ENCODE measurements around the gene NEURL3.
A peak's percentile ranks its signal among the peaks of the same experiment; 100 is the strongest.
"Not testable (repeated sequence)": the region's sequence is repeated elsewhere in the genome, so short reads cannot be mapped to it uniquely, and the experiment has no call there.

NEURL3 gene

DNA sequence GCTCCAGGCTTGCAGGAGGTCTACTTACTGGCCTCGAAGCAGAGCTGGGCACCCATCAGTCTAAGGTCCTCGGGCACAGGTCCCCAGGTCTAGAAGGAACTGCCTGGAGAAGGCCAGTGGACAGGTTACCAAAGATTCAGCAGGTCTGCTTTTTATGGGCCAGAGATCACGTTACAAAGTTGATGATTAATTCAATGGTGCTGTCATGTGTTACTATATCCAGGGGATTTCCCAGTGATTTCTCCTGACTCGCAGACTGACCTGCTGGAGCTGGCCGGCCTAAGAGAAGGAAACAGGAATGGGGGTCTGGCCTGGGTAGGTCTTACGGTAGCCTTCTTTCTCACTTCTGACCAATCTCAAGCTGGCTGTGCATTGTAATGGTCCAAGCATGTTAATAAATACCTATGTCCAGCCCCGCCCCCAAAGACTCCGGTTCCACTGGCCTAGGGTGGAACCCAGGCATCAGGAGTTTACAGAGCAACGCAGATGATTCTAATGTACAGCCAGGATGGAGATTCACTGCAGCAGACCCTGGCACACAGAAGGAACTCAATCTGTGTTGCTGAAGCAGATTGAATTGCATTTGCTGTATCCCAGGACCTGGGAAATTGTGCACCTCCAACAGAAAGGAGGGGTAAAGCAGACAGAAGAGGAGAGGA is at the start of gene NEURL3:
Gene NEURL3, minus strand, starts transcription at position 127 of the 659 bp plus-strand sequence. Its CDS starts 71 bp downstream, at position 56.
- no peak for DNase-seq (ENCODE audit: low spot score)

DNA sequence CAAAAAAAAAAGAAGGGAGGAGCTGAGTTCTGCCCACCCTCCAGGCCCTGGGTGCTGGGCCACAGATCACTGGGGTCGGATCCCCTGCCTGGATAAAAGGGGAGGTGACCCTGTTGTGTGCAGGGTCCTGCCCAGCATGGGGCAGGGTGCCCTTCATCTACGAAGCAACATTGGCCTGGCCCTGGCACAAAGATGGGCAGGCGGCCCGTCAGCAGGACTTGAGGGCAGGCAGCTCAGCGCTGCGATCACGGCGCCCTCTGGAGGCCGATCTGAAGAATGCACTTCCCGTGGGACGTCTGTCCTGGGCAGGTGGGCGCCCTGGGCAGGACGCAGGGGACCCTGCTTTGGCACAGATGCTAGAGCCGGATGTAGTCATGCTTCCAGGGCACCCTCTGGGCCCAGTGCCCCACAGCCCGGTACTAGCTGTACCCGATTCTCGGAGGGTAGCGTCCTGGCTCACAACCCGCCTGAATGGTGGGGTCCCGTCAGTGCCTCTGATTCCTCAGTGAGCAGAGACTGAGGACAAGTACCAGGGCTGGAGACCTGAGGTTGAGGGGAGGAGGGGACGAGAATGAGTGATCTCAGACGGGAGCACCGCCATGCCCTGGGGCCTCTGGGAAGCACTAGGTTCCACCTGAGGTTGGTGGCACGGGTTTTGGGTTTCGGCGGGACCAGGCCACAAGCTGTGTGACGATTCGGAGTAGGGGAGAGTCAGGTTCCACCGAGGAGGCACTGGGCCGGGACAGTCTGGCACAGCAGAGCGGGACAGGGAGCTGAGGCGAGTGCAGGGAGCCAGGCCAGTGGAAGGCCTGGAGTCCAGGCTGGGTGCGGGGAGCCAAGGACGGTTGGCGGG is 49.4 kb upstream of the NEURL3 start:
- peak; percentile 90 for DNase-seq (ENCODE audit: low spot score)

- DNase-seq (ENCODE audit: low spot score) = not testable (repeated sequence)
Measured at GRCh38 chr2:96553957-96554292, 48.8 kb upstream of the NEURL3 start.

DNA sequence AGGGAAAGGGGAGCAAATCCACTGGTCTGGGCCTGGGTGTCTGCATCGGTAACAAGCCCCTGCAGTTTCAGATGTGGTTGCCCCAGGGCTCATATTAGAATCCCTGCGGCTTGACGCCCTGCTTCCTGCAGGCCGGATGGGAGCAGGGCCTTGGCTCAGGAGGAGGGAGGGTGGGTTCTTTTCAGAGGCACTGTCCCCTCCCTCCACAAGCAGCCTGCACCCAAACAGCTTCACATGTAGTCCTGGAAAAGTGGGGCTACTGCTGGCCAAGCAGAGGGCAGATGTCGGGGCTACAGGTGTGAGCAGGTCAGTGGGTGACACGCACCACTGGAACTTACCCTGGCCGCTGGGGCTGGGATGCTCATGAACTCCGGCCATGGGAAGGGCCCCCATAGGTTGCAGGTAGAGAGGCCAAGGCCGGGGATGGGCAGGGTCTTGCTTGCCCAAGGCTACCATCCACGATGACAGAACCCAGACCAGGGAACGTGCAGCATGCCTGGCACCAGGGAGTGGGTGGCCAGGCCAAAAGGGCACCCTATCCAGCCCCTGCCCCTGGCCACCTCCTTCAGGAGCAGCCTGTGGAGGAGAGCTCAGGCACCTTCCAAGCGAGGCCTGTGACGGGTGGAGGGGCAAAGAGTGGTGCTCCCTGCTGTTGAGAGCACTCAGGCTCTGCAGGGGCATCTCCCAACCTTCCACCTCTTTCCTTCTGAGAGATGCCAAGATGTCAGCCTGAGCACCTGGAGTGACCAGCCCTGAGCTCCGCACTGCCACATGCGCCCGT is 48.2 kb upstream of the NEURL3 start:
- no peak for DNase-seq (ENCODE audit: low spot score)

- no peak for DNase-seq (ENCODE audit: low spot score)
Measured at GRCh38 chr2:96552315-96553175, 47.4 kb upstream of the NEURL3 start.

DNA sequence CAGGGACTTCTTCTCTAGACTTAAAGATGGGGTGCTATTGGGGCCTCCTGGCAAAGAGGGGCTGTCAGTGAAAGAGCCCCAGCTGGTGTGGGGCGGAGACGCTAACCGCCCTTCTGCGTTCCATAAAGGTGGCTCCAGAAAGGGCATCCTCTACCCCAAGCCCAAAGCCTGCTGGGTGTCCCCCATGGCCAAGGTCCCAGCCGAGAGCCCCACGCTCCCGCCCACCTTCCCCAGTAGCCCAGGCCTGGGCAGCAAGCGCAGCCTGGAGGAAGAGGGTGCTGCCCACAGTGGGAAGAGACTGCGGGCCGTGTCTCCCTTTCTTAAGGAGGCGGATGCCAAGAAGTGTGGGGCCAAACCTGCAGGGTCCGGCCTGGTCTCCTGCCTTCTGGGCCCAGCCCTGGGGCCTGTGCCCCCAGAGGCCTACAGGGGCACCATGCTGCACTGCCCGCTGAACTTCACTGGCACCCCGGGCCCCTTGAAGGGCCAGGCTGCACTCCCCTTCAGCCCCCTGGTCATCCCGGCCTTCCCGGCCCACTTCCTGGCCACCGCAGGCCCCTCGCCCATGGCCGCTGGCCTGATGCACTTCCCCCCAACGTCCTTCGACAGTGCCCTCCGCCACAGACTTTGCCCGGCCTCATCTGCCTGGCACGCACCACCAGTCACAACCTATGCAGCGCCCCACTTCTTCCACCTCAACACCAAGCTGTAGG is 46.6 kb upstream of the NEURL3 start:
- no peak for DNase-seq (ENCODE audit: low spot score)

DNA sequence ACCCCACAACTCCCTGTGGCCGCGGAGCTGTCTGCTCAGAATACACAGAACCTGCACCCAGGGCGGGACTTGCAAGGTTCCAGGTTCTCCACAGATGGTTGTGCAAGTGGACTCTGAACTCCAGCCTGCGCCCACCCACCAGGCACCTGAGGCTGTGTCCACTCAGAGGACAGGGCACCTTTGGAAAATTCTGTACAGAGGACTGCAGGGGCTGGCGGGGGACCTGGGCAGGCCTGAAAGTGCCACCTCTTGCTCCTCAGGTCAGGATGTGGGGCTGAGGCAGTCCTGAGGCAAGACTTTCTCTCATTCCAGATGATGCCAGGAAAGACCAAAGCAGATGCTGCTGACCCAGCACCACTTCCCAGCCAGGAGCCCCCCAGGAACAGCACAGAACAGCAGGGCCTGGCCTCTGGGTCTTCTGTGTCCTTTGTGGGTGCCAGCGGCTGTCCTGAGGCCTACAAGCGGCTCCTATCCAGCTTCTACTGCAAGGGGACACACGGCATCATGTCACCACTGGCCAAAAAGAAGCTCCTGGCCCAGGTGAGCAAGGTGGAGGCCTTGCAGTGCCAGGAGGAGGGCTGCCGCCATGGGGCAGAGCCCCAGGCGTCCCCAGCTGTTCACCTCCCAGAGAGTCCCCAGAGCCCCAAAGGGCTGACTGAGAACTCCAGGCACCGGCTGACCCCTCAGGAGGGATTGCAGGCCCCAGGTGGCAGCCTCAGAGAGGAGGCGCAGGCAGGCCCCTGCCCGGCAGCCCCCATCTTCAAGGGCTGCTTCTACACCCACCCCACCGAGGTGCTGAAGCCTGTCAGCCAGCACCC is 45.8 kb upstream of the NEURL3 start:
- DNase-seq (ENCODE audit: low spot score) = no peak

DNA sequence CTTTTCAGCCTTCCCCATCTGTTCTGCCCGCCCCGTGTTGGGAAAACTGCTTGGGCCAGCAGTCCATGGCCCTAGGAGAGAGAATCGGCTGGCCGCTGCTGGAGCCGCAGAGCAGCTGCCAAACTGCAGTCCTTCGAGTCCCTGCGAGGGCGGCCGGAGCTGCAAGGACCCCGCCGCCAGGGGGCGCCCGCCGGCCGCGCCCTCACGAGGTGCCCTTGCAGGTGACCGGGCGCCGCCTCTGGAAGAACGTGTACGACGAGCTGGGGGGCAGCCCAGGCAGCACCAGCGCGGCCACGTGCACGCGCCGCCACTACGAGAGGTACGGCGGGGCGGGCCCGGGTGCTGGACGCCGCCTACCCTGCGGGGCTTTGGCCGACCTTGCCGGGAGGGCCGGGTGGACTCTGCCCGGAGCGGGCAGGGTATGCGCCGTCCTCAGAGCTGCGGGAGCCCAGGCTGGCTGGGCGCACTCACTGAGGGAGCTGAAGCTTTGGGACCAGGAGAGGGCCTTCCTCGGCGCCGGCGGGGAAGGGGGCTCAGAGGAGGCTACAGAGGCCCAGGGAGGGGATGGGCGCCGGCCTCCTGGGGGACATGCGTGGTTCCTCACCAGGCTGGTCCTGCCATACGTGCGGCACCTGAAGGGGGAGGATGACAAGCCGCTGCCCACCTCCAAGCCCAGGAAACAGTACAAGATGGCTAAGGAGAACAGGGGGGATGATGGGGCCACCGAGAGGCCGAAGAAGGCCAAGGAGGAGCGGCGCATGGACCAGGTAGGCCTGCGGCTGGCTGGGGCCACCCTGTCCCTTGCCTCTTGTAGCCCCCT is 45.0 kb upstream of the NEURL3 start:
- DNase-seq (ENCODE audit: low spot score) = peak; percentile 19

GRCh38 chr2:96549466-96549785 is 44.3 kb upstream of the NEURL3 start:
- DNase-seq (ENCODE audit: low spot score) = no peak

DNA sequence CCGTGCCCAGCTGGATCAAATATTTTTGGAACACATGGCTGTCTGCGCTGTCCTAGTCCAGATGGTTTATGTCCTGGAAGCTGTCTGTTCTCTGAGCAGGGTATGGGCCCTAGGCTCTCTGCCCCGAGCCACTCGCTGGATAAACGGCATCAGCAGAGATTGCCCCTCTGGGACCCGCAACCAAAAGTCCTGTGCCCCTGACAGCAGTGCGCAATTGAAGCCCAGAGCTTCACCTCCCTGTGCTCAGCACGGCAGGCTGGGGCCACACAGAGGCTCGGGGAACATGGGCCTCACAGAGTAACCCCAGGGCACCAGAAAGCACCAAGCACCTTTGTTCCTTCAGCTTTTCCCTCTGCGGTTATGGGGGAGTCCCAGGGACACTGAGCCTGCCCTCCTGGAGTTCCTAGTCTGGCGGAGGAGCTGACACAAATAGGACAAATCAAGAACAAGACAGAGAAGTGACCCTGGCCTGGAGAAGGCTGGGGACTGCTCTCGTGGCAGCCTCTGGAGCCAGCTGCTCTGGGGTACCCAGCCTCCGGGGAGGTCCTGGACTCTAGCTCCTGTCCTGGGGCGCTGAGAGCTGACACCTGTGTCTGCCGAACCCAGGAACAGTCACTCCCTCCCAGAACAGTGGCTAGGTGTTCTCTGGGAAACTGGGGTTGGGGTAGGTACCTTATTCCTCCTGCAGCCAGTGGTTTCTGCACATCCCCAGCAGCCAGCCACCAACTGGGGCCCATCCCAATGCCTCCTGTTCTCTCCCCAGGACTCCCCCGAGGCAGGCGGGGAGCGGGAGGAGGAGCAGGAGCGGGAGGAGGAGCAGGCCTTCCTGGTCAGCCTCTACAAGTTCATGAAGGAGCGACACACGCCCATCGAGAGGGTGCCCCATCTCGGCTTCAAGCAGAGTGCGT is 43.7 kb upstream of the NEURL3 start:
- no peak for DNase-seq (ENCODE audit: low spot score)

DNA sequence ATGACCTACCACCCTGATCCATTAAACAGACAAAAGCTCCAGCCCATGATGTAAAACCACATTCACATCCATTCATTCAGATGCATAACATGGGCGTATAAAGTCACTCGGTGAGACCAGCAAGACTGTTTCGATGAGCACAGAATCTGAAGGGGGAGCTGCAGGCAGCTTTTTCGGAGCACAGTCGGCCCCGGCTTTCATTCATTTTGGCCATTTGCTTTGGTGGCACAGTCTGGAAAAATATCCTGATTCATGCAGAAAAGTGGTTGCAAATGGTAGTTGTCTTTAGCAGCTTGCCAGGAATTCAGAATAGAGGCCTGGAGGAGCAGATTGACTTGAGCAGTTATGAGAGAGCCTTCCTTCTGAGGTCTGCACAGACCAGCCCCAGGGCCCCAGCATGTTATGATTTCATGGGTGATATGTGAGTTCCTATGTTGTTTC is 42.6 kb upstream of the NEURL3 start:
- DNase-seq (ENCODE audit: low spot score) = no peak

DNA sequence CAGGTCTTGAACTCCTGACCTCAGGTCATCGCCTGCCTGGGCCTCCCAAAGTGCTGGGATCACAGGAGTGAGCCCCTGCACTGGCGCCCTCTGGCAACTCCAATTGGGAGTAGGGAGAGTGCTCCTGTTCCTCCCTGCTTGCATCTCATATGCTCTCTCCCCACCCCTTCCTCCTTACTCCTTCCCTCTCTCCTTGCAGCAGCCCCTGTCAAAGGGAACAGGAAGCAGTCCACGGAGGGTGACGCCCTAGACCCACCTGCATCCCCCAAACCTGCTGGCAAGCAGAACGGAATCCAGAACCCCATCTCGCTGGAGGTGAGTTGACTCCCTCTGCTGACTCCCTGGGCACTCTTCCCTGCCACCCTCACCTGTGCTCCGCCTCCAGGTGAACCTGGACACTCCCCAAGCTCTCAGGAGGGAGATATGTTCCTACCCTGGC is 42.1 kb upstream of the NEURL3 start:
- DNase-seq (ENCODE audit: low spot score) = no peak

DNA sequence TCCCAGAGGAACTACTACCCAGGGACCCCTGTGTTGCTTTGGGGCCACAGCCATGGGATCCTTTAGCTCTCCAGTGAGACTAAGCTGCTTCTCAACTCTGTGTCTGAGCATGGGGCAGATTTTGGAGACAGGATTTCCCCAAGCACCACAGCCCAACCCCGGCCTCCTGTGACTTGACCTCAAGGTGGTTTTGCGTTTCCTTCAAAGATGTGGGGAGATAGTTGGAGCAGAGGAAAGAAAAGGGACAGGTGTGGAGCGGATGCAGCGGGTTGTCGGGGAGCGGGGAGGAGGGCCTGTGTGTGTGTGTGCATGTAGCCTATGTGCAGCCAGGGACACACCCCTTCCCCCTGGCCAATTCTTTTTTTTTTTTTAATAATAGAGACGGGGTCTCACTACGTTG is 41.6 kb upstream of the NEURL3 start:
- DNase-seq (ENCODE audit: low spot score) = no peak

DNA sequence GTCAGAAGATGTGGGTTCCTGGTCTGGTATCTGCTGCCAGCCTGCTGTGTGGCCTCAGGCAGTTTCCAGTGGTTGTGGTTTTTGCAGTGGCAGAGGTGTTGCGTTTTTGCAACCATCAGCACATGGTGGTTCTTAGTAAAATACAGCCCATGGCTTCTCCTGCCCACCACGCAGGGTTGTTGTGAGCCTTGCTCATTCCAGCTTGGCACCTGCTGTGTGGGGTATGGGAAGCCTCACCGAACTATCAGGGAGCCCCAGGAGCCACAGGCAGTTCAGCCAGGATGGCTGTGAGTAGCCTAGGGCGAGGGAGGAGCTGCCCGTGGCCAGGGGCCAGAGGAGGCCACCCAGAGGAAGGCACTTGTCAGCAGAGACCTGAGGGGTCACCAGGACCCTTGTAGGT is 41.2 kb upstream of the NEURL3 start:
- no peak for DNase-seq (ENCODE audit: low spot score)

DNA sequence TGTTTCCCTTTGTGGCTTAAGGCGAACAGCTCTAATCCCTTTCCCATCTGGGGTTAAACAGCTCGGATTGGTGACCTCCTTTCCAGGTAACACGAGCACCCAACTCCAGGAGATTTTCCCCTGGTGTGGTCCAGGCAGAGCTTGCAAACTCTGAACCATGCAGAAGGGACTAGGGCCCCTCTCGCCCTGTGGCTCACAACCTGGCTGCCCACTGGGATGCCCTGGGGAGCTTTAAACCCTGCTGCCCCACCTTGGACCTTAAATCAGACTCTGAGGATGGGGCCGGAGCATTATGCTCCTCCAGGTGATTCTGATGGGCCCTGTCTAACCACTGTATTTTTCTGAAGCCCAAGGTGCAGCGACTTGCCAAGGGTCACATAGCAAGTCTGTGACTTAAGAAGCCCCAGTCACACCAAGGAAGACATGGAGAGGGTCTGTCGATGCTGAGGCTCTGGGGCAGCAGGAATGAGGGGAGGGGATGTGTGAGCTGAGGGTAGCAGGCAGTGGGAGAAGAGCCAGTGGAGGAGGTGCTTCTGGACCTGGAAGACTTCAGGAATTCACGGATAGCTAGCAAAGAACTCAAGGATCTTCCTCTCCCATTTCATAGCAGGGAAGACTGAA is 37.3 kb upstream of the NEURL3 start:
- no peak for DNase-seq (ENCODE audit: low spot score)

- DNase-seq (ENCODE audit: low spot score) = peak; percentile 56
Measured at GRCh38 chr2:96541398-96542152, 36.4 kb upstream of the NEURL3 start.

GRCh38 chr2:96540136-96540535 is 35.0 kb upstream of the NEURL3 start:
- DNase-seq (ENCODE audit: low spot score) = peak; percentile 60

All from AG20443 (cell line).